CD4-positive, alpha-beta memory T cell (primary cell): Measurements from ENCODE around the gene MTMR10. TPM values are rescaled to one million over a fixed set of nuclear protein-coding genes. Genes with fewer than 3 reads are reported as not detected.

Experiments used
- CTCF ChIA-PET: fragments of 350-600 bp; sonication (Branson Sonifier 250); formaldehyde crosslinking; loops from one replicate; lab custom pipeline; 2021; ENCODE audit warnings: inconsistent platforms; ENCODE audit not compliant: partially characterized antibody; lab: Charles Lee
- POLR2A ChIA-PET: fragments of 350-600 bp; sonication (Branson Sonifier 250); formaldehyde crosslinking; loops from one replicate; lab custom pipeline; 2021; ENCODE audit not compliant: partially characterized antibody; lab: Charles Lee
- DNase-seq, 5 donors: peaks; one replicate each; pipeline versions ENCODE4 v3.0.0 to v3.0.0-alpha.2; 2020 to 2022; ENCODE audit warnings: mixed read lengths in 1 of 5
- H3K27ac ChIP-seq: one replicate; pipeline ENCODE4 v1.7.0; 2013; ENCODE audit warnings: low read depth, low read length
- H3K27me3 ChIP-seq: 2 replicates; pipeline ENCODE4 v1.7.0; 2013; ENCODE audit warnings: mild to moderate bottlenecking, low read length, moderate library complexity; ENCODE audit not compliant: insufficient read depth
- H3K36me3 ChIP-seq: 2 replicates; pipeline ENCODE4 v1.7.0; 2013; ENCODE audit warnings: mild to moderate bottlenecking, low read length, moderate library complexity; ENCODE audit not compliant: insufficient read depth
- H3K4me1 ChIP-seq: 2 replicates; pipeline ENCODE4 v1.7.0; 2013; ENCODE audit warnings: mild to moderate bottlenecking, low read length, moderate library complexity; ENCODE audit not compliant: insufficient read depth
- H3K4me3 ChIP-seq, 2 donors: one replicate each; pipeline ENCODE4 v1.7.0; 2013; ENCODE audit warnings: low read length in 2 of 2, mild to moderate bottlenecking in 1 of 2
- H3K9me3 ChIP-seq, 2 donors: one replicate each; pipeline ENCODE4 v1.7.0; 2013; ENCODE audit warnings: low read length in 2 of 2, control low read depth in 1 of 2; ENCODE audit not compliant: control insufficient read depth in 1 of 2
- H3K27ac Mint-ChIP-seq, 7 donors: one replicate each; pipeline ENCODE4 v1.8.0; 2020 to 2021; ENCODE audit warnings: mixed read lengths in 7 of 7, mild to moderate bottlenecking in 6 of 7, inconsistent platforms in 3 of 7, moderate library complexity in 3 of 7
- H3K27me3 Mint-ChIP-seq, 2 donors: one replicate each; pipeline ENCODE4 v1.8.0; 2020 to 2021; ENCODE audit warnings: mixed read lengths in 2 of 2
- H3K36me3 Mint-ChIP-seq, 2 donors: one replicate each; pipeline ENCODE4 v1.8.0; 2020 to 2021; ENCODE audit warnings: mixed read lengths in 2 of 2, inconsistent platforms in 1 of 2, mild to moderate bottlenecking in 1 of 2
- H3K4me1 Mint-ChIP-seq, 4 donors: one replicate each; pipeline ENCODE4 v1.8.0; 2020 to 2021; ENCODE audit warnings: mixed read lengths in 4 of 4, mild to moderate bottlenecking in 1 of 4
- H3K4me3 Mint-ChIP-seq, 8 donors: one replicate each; pipeline ENCODE4 v1.8.0; 2020 to 2021; ENCODE audit warnings: mixed read lengths in 8 of 8, mild to moderate bottlenecking in 7 of 8, moderate library complexity in 6 of 8, inconsistent platforms in 3 of 8
- H3K9me3 Mint-ChIP-seq, 8 donors: one replicate each; pipeline ENCODE4 v1.8.0; 2020 to 2021; ENCODE audit warnings: mixed read lengths in 8 of 8, mild to moderate bottlenecking in 5 of 8, inconsistent platforms in 3 of 8, moderate library complexity in 1 of 8
- intact Hi-C: fragments of 100-400 bp; cut with micrococcal nuclease; formaldehyde crosslinking; loops from one replicate; pipeline ENCODE4 v1.15.1; 2023
- polyA plus RNA-seq, 2 donors: library from polyadenylated mRNA; unstranded; fragments of 300-500 nt; fragmentation: Illumina TruSeq; gene quantifications; one replicate each; pipeline ENCODE4 v1.2.3, GENCODE V29; 2021
- total RNA-seq, 2 experiments: library from RNA; stranded (reverse); gene quantifications; one replicate each; pipeline ENCODE4 v1.2.3, GENCODE V29; 2021

The MTMR10 gene
- total and polyA plus RNA-seq, 4 experiments from 2014 or later: 2.7 to 31.8 (median 19.0) TPM

- Mint-ChIP-seq H3K36me3 (peaks cover 36 to 72% of the 10 kb centered on the region in 2 donors), H3K4me3 (no peak overlapping the region), H3K4me1 (peaks cover 4 to 10% (median 5%) of the 10 kb centered on the region in 4 donors), H3K27me3 (no peaks in the 10 kb centered on the region), H3K27ac (peak overlapping the region in 4 of 7 donors; percentile 0 to 69 (median 12)), H3K9me3 (no peaks in the 10 kb centered on the region)
- ChIA-PET CTCF (interaction anchor here (1.6 kb wide), 1 partner anchor 22 kb away, joined by 3 read pairs; no protein-coding TSS in a partner anchor), POLR2A (interaction anchor here (1.5 kb wide), 1 partner anchor 13 kb away, joined by 4 read pairs; the partner anchor contains the start of gene FAN1)
- H3K4me3 ChIP-seq: no peak overlapping the region
- intact Hi-C loops: no loop called here
- H3K4me1 ChIP-seq: no peaks in the 10 kb centered on the region
- H3K36me3 ChIP-seq: peaks cover 48% of the 10 kb centered on the region
- no peaks in the 10 kb centered on the region for H3K27me3 ChIP-seq
- H3K27ac ChIP-seq: no peak overlapping the region
- H3K9me3 ChIP-seq: no peaks in the 10 kb centered on the region
- no peak for DNase-seq
These were observed 74.4 kb downstream of the MTMR10 start for GRCh38 chr15:30917013-30917412.

DNA sequence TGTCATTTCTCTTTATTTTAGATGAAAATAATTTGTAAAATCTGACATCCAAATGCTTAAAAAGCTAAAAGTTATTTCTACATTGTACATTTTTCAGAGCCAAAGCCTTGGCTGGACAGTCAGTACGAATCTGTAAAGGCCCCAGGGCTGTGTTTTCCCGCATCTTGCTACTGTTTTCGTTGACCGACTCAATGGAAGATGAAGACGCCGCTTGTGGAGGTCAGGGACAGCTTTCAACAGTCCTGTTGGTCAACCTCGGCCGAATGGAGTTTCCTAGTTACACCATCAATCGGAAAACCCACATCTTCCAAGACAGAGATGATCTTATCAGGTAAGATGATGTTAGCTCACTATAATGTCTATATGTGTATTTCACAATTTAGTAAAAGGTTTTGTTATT, 77.7 kb downstream of the MTMR10 start:
- POLR2A ChIA-PET: interaction anchor here (1.8 kb wide), 1 partner anchor 11 kb away, joined by 4 read pairs; no protein-coding TSS in a partner anchor

GRCh38 chr15:30906366-30906765, 85.1 kb downstream of the MTMR10 start:
- Histone ChIP-seq H3K27ac (no peak overlapping the region), H3K4me3 (no peak overlapping the region), H3K27me3 (no peaks in the 10 kb centered on the region), H3K4me1 (peaks cover 11% of the 10 kb centered on the region), H3K9me3 (no peaks in the 10 kb centered on the region), H3K36me3 (peaks cover 4% of the 10 kb centered on the region)
- intact Hi-C loops: no loop called here
- Mint-ChIP-seq H3K9me3 (peaks cover 0 to 2% (median 0%) of the 10 kb centered on the region in 8 donors), H3K27ac (no peak overlapping the region), H3K4me1 (peaks cover 22 to 52% (median 36%) of the 10 kb centered on the region in 4 donors), H3K36me3 (peaks cover 17 to 28% of the 10 kb centered on the region in 2 donors), H3K4me3 (peak overlapping the region in 1 of 8 donors; percentile 9), H3K27me3 (no peaks in the 10 kb centered on the region)
- POLR2A ChIA-PET: no interaction called here
- DNase-seq: no peak
- CTCF ChIA-PET: no interaction called here

More for the DNA sequence above, 77.7 kb downstream of the MTMR10 start:
- Mint-ChIP-seq H3K4me1 (peaks cover 7 to 16% (median 12%) of the 10 kb centered on the region in 4 donors), H3K4me3 (no peak overlapping the region), H3K27ac (no peak overlapping the region), H3K36me3 (peaks cover 36 to 69% of the 10 kb centered on the region in 2 donors), H3K9me3 (no peaks in the 10 kb centered on the region), H3K27me3 (no peaks in the 10 kb centered on the region)
- no peak overlapping the region for H3K27ac ChIP-seq
- intact Hi-C loops: no loop called here
- DNase-seq: no peak
- H3K4me1 ChIP-seq: no peaks in the 10 kb centered on the region
- no peaks in the 10 kb centered on the region for H3K27me3 ChIP-seq
- H3K4me3 ChIP-seq: no peak overlapping the region
- peaks cover 37% of the 10 kb centered on the region for H3K36me3 ChIP-seq
- no peaks in the 10 kb centered on the region for H3K9me3 ChIP-seq
- CTCF ChIA-PET: interaction anchor here (1.2 kb wide), 1 partner anchor 20 kb away, joined by 3 read pairs; no protein-coding TSS in a partner anchor

- H3K9me3 Mint-ChIP-seq: peaks cover 0 to 2% (median 0%) of the 10 kb centered on the region in 8 donors
- CTCF ChIA-PET: no interaction called here
- Histone ChIP-seq H3K27ac (no peak overlapping the region), H3K4me1 (peaks cover 11% of the 10 kb centered on the region), H3K4me3 (no peak overlapping the region), H3K27me3 (no peaks in the 10 kb centered on the region), H3K36me3 (peaks cover 4% of the 10 kb centered on the region), H3K9me3 (no peaks in the 10 kb centered on the region)
- DNase-seq: no peak
- H3K36me3 Mint-ChIP-seq: peaks cover 17 to 28% of the 10 kb centered on the region in 2 donors
- H3K4me3 Mint-ChIP-seq: peak overlapping the region in 2 of 8 donors; percentile 26 to 47
- POLR2A ChIA-PET: no interaction called here
- H3K27me3 Mint-ChIP-seq: no peaks in the 10 kb centered on the region
- peaks cover 22 to 52% (median 36%) of the 10 kb centered on the region in 4 donors for H3K4me1 Mint-ChIP-seq
- H3K27ac Mint-ChIP-seq: no peak overlapping the region
- intact Hi-C loops: no loop called here
These were observed 85.6 kb downstream of the MTMR10 start for GRCh38 chr15:30905821-30906220.

- Mint-ChIP-seq H3K27me3 (no peaks in the 10 kb centered on the region), H3K4me3 (peak overlapping the region in 7 of 8 donors; percentile 49 to 93 (median 89)), H3K27ac (no peak overlapping the region), H3K9me3 (peaks cover 0 to 2% (median 0%) of the 10 kb centered on the region in 8 donors), H3K36me3 (peaks cover 13 to 21% of the 10 kb centered on the region in 2 donors), H3K4me1 (peaks cover 22 to 49% (median 36%) of the 10 kb centered on the region in 4 donors)
- CTCF ChIA-PET: no interaction called here
- H3K9me3 ChIP-seq: no peaks in the 10 kb centered on the region
- DNase-seq: no peak
- peaks cover 4% of the 10 kb centered on the region for H3K36me3 ChIP-seq
- H3K4me3 ChIP-seq: peak overlapping the region in 1 of 2 donors; percentile 50
- no peaks in the 10 kb centered on the region for H3K27me3 ChIP-seq
- intact Hi-C loops: loop anchor here (1.0 kb wide), 1 partner anchor 86 kb away; the partner anchor contains the start of gene MTMR10
- H3K4me1 ChIP-seq: peaks cover 11% of the 10 kb centered on the region
- no peak overlapping the region for H3K27ac ChIP-seq
- POLR2A ChIA-PET: no interaction called here
These were observed 86.6 kb downstream of the MTMR10 start for GRCh38 chr15:30904812-30905211.

GRCh38 chr15:30903497-30904187, 87.8 kb downstream of the MTMR10 start, which contains the start of gene FAN1:
Gene FAN1, plus strand, starts transcription at chr15:30903915. Its CDS starts 749 bp downstream, at chr15:30904664.
- Histone ChIP-seq H3K27me3 (no peaks in the 10 kb centered on the region), H3K9me3 (no peaks in the 10 kb centered on the region), H3K4me1 (peaks cover 11% of the 10 kb centered on the region), H3K4me3 (peak within 1 kb of the TSS; percentile 50 to 83), H3K36me3 (no peaks in the 10 kb centered on the region), H3K27ac (peak within 1 kb of the TSS; percentile 32)
- H3K27ac Mint-ChIP-seq: peak within 1 kb of the TSS; percentile 48 to 90 (median 82)
- CTCF ChIA-PET: interaction anchor here (0.6 to 2.1 kb wide), 6 partner anchors 10 to 424 kb away, joined by 3 to 12 read pairs (median 3); no protein-coding TSS in a partner anchor
- H3K4me1 Mint-ChIP-seq: peaks cover 18 to 42% (median 29%) of the 10 kb centered on the region in 4 donors
- POLR2A ChIA-PET: interaction anchor here (0.8 to 1.5 kb wide), 7 partner anchors 9 to 569 kb away, joined by 3 to 5 read pairs (median 3); partner anchors contain the start of gene MTMR10
- H3K36me3 Mint-ChIP-seq: peaks cover 6 to 10% of the 10 kb centered on the region in 2 donors
- intact Hi-C loops: loop anchor here (1.0 kb wide), 1 partner anchor 88 kb away; the partner anchor contains the start of gene MTMR10
- peak within 1 kb of the TSS; percentile 93 to 98 (median 96) for H3K4me3 Mint-ChIP-seq
- DNase-seq: peak; percentile 67 to 76 (median 71)
- H3K9me3 Mint-ChIP-seq: peaks cover 0 to 2% (median 0%) of the 10 kb centered on the region in 8 donors
- H3K27me3 Mint-ChIP-seq: no peaks in the 10 kb centered on the region

- Histone ChIP-seq H3K4me1 (peaks cover 11% of the 10 kb centered on the region), H3K9me3 (no peaks in the 10 kb centered on the region), H3K4me3 (no peak overlapping the region), H3K36me3 (no peaks in the 10 kb centered on the region), H3K27ac (no peak overlapping the region), H3K27me3 (no peaks in the 10 kb centered on the region)
- H3K4me3 Mint-ChIP-seq: peak overlapping the region in 1 of 8 donors; percentile 26
- peak overlapping the region in 1 of 7 donors; percentile 48 for H3K27ac Mint-ChIP-seq
- intact Hi-C loops: no loop called here
- H3K27me3 Mint-ChIP-seq: peaks cover 0 to 4% of the 10 kb centered on the region in 2 donors
- no peak for DNase-seq
- H3K9me3 Mint-ChIP-seq: peaks cover 0 to 2% (median 0%) of the 10 kb centered on the region in 8 donors
- POLR2A ChIA-PET: no interaction called here
- peaks cover 15 to 36% (median 28%) of the 10 kb centered on the region in 4 donors for H3K4me1 Mint-ChIP-seq
- CTCF ChIA-PET: interaction anchor here (2.1 kb wide), 1 partner anchor 43 kb away, joined by 12 read pairs; no protein-coding TSS in a partner anchor
- H3K36me3 Mint-ChIP-seq: peaks cover 4 to 6% of the 10 kb centered on the region in 2 donors
These were observed 89.5 kb downstream of the MTMR10 start for GRCh38 chr15:30901889-30902288.
